ENCODE results near the gene P3H4. TPM values are rescaled to one million over a fixed set of nuclear protein-coding genes. Genes with fewer than 3 reads are reported as not detected.
"Not testable (repeated sequence)": the region's sequence is repeated elsewhere in the genome, so short reads cannot be mapped to it uniquely, and the experiment has no call there.

Gene P3H4
- total RNA-seq, result 1 to 10 TPM; 1.1 to 1.8 TPM

DNA sequence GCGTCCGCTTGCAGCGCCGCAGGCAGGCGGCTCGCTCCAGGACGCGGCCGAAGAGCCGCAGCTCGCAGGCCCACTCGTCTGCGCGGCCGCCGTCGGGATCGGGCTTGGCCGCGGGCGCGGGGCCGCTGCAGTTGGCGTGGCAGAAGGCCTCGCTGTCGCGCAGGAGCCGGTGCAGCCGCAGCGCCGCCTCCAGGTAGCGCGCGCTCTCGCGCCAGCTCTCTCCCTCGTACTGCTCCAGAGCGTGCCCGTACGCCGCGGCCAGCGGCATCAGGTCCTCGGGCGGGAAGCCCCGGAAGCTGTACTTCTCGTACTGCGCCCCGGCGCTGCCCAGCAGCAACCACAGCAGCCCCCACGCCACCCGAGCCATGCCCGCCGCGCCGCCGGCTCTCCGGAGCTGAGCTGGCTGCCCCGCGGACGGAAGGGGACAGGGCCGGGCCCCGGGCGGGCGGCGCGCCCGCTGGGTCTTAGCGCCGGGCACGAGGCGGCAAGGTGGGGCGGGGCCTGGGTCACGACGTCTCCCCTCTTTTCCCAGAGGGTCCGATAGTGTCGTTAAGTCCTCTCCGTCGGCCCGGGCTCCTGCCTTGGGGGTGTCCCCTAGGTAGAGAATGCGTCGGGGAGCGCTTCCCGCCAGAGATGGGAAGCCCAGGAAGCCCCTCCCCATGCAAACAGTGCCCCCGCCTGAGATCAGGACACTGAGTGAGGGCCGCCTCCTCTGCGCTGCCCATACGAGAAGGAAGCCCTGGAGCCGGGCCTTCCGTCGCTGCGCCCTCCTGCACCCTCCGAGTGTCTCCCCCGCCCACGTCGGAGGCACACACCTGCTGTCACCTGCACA, at the start of gene P3H4:
Gene P3H4 (minus strand): TSS at position 401 of the 832 bp plus-strand sequence. CDS start 34 bp downstream, at position 367.
- no peak within 1 kb of the TSS for H3K27ac Mint-ChIP-seq
- H3K9me3 Mint-ChIP-seq, result no peaks in the 10 kb centered on the region
- ATAC-seq, result peak; percentile 91 to 92
- peak; percentile 74 to 75 for DNase-seq (ENCODE audit: low spot score in 2 of 2)
- H3K36me3 Mint-ChIP-seq, result no peaks in the 10 kb centered on the region

DNA sequence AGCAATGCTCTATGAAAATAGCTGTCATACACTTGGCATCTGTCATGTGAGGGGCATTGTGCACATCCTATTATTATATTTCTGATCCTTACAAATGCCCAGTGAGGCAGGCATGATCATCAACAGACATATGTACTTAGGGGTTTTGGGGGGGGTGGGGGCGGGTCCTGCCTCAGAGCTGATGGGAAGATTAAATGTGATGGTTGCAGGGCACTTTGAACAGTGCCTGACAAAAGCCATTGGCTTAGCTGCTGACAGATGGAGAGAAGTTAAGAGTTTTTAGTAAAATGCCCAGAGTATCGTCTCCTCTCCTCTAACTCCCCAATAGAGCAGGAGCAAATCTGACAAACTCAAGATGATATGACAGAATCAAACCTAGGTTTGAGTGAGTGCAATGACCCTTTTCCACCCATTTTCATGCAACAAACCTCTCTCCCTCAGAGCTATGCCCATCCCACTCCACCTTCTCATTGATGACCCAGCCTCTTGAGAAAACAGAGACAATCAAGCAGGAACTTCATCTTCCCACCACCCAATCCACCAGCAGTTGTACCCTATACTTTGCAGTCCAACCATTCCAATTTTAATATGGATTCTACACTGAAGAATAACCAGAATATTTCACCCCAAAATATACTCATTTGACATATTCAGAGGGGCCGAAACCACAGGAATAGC, 48.6 kb upstream of the P3H4 start:
- no peak for DNase-seq (ENCODE audit: low spot score in 2 of 2)

GRCh38 chr17:41851382-41851781, 39.6 kb upstream of the P3H4 start:
- peaks cover 12 to 14% of the 10 kb centered on the region in 2 donors for H3K36me3 Mint-ChIP-seq
- H3K9me3 Mint-ChIP-seq, H3K27ac Mint-ChIP-seq, ATAC-seq: not testable (repeated sequence)
- DNase-seq (ENCODE audit: low spot score in 2 of 2), result peak in 1 of 2 donors; percentile 4

More for the DNA sequence above, 48.6 kb upstream of the P3H4 start:
- ATAC-seq, result no peak
- no peaks in the 10 kb centered on the region for H3K9me3 Mint-ChIP-seq
- H3K27ac Mint-ChIP-seq, result no peak overlapping the region
- no peaks in the 10 kb centered on the region for H3K36me3 Mint-ChIP-seq

- DNase-seq (ENCODE audit: low spot score in 2 of 2), result no peak
- no peaks in the 10 kb centered on the region for H3K9me3 Mint-ChIP-seq
- H3K27ac Mint-ChIP-seq, result no peak overlapping the region
- peaks cover 9 to 12% of the 10 kb centered on the region in 2 donors for H3K36me3 Mint-ChIP-seq
- ATAC-seq, result no peak
Observed at GRCh38 chr17:41849251-41849990, 37.7 kb upstream of the P3H4 start.

GRCh38 chr17:41848788-41849187, 37.0 kb upstream of the P3H4 start:
- Mint-ChIP-seq H3K27ac (no peak overlapping the region), H3K36me3 (peaks cover 3 to 12% of the 10 kb centered on the region in 2 donors), H3K9me3 (no peaks in the 10 kb centered on the region)
- ATAC-seq, result no peak
- DNase-seq (ENCODE audit: low spot score in 2 of 2), result no peak

DNA sequence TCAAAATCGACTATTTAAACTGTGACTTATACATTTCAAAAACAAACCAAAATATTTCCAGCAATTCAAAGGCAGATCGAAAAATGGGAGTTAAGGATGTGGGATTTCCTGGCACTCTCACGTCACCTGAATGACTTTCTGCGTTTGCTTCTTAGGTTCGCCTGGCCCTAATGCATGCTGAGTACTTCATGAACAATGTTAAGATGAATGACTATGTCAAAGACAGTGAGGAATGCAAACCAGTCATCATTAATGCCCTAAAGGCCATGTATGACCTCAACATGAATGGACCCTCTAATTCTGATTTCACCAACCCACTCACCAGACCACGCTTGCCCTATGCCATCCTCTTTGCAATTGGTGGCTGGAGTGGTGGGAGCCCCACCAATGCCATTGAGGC, 33.2 kb upstream of the P3H4 start:
- Mint-ChIP-seq H3K27ac (no peak overlapping the region), H3K9me3 (no peaks in the 10 kb centered on the region), H3K36me3 (no peaks in the 10 kb centered on the region)
- DNase-seq (ENCODE audit: low spot score in 2 of 2) (no peak), ATAC-seq (no peak)

DNA sequence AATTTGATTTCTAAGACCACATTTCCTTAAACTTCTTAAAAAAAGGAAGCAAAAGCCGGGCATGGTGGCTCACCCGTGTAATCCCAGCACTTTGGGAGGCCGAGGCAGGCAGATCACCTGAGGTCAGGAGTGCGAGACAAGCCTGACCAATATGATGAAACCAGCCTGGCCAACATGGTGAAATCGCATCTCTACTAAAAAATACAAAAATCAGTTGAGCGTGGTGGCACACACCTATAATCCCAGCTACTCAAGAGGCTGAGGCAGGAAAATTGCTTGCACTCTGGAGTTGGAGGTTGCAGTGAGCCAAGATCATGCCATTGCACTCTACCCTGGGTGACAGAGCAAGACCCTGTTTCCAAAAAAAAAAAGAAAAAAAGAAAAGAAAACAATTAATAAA, 29.0 kb upstream of the P3H4 start:
- not testable (repeated sequence) for H3K36me3 Mint-ChIP-seq; DNase-seq (ENCODE audit: low spot score in 2 of 2); H3K9me3 Mint-ChIP-seq; ATAC-seq
- H3K27ac Mint-ChIP-seq, result peak overlapping the region in 1 of 2 donors; percentile 69

- DNase-seq (ENCODE audit: low spot score in 2 of 2), result not testable (repeated sequence)
Observed at GRCh38 chr17:41839448-41839847, 27.7 kb upstream of the P3H4 start.

GRCh38 chr17:41837761-41838538, 26.2 kb upstream of the P3H4 start, which contains the start of gene KLHL10:
Gene KLHL10 (plus strand): TSS chr17:41837825. CDS start chr17:41837933, 108 bp downstream.
- Mint-ChIP-seq H3K27ac (peak within 1 kb of the TSS in 1 of 2 donors; percentile 52), H3K9me3 (no peaks in the 10 kb centered on the region), H3K36me3 (peaks cover 0 to 6% of the 10 kb centered on the region in 2 donors)
- ATAC-seq (no peak), DNase-seq (ENCODE audit: low spot score in 2 of 2) (peak in 1 of 2 donors; percentile 44)

More at GRCh38 chr17:41839448-41839847, 27.7 kb upstream of the P3H4 start:
- not testable (repeated sequence) for H3K9me3 Mint-ChIP-seq, H3K27ac Mint-ChIP-seq, H3K36me3 Mint-ChIP-seq, ATAC-seq

GRCh38 chr17:41836550-41837196, 24.9 kb upstream of the P3H4 start:
- Mint-ChIP-seq H3K36me3 (peaks cover 0 to 6% of the 10 kb centered on the region in 2 donors), H3K27ac (peak overlapping the region in 1 of 2 donors; percentile 52), H3K9me3 (no peaks in the 10 kb centered on the region)
- DNase-seq (ENCODE audit: low spot score in 2 of 2) (peak in 1 of 2 donors; percentile 20), ATAC-seq (no peak)

- Mint-ChIP-seq H3K27ac (peak within 1 kb of the TSS; percentile 50 to 52), H3K9me3 (no peaks in the 10 kb centered on the region), H3K36me3 (peaks cover 0 to 6% of the 10 kb centered on the region in 2 donors)
- ATAC-seq (peak; percentile 86 to 93), DNase-seq (ENCODE audit: low spot score in 2 of 2) (peak; percentile 64 to 80)
Observed at GRCh38 chr17:41835800-41836549, 24.2 kb upstream of the P3H4 start, which contains the start of gene NT5C3B. Gene NT5C3B (minus strand): TSS chr17:41836232. CDS start chr17:41836193, 39 bp downstream.

- no peak for DNase-seq (ENCODE audit: low spot score in 2 of 2)
- no peaks in the 10 kb centered on the region for H3K9me3 Mint-ChIP-seq
- ATAC-seq, result peak; percentile 36 to 53
- peak overlapping the region; percentile 50 to 52 for H3K27ac Mint-ChIP-seq
- peaks cover 0 to 6% of the 10 kb centered on the region in 2 donors for H3K36me3 Mint-ChIP-seq
Observed at GRCh38 chr17:41835214-41835799, 23.6 kb upstream of the P3H4 start.

DNA sequence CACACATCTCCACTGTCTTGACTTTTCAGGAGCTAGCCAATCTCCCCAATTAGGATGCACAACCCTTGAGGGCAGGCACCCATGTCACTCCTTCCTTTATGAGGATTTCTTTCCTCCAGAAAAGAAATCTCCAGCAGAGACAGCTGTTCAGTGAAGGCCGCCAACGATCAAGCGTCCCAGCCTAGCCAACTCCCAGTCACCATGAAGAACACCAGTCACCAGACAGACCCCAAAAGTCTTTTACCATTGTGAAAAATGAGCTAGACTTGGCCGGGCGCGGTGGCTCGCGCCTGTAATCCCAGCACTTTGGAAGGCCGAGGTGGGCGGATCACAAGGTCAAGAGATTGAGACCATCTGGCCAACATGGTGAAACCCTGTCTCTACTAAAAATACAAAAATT, 18.2 kb upstream of the P3H4 start:
- not testable (repeated sequence) for H3K36me3 Mint-ChIP-seq, H3K9me3 Mint-ChIP-seq, ATAC-seq
- peak in 1 of 2 donors; percentile 2 for DNase-seq (ENCODE audit: low spot score in 2 of 2)
- peak overlapping the region in 1 of 2 donors; percentile 13 for H3K27ac Mint-ChIP-seq

DNA sequence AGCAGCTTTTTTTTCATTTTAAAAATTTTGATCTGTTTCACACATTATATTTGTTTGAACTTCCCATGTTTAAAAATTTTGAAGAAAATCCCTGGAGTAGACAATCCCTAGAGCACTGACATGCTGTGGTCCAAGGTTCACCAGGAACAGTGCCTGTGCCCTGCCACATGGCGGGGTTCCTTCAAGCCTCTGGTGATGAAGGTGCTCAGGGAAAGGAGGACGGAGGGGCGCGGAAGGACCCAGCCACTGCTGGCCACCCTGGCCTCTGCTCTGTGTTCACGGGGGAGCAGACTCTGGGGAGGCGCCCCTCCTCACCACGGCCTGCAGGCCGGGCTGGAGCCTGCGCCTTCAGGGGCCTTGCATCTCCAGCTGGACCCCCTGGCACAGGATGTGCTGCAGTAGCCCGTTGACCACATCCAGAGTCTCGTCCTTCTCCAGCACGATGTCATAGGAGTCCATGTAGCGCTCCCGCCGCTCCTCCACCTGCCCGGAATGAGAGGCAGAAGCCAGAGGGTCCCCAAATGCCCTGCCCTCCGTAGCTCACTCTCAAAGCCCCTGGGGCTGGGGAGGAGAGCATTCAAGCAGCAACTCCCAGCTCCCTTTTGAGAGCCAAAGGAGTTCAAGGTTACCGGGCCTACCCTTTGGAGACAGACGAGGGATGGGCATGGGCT, 13.6 kb upstream of the P3H4 start:
- Mint-ChIP-seq H3K9me3 (no peaks in the 10 kb centered on the region), H3K36me3 (no peaks in the 10 kb centered on the region), H3K27ac (no peak overlapping the region)
- ATAC-seq, result no peak
- no peak for DNase-seq (ENCODE audit: low spot score in 2 of 2)

All from activated naive CD4-positive, alpha-beta T cell treated with anti-CD3 and anti-CD28 coated beads, Interleukin-2, amount 50 U/mL, for 72 hours (primary cell).